K562 (cell line): ENCODE measurements around the gene LRPAP1. TPM values are rescaled to one million over a fixed set of nuclear protein-coding genes. Genes with fewer than 3 reads are reported as not detected.

Experiments
- CHD4 ChIP-seq: fragments of 200-600 bp; sonication (generic); IDR thresholded peaks from 3 replicates; pipeline ENCODE4 v1.6.1; 2012; ENCODE audit warnings: low read depth, mild to moderate bottlenecking, mixed read lengths, low read length, inconsistent platforms; ENCODE audit not compliant: insufficient read depth, insufficient replicate concordance, poor library complexity, severe bottlenecking
- EP400 ChIP-seq: fragments of 450-650 bp; IDR thresholded peaks from 2 replicates; pipeline ENCODE4 v1.6.1; 2017; ENCODE audit warnings: antibody characterized with exemption, mild to moderate bottlenecking, moderate library complexity
- HNRNPH1 ChIP-seq: fragments of 200-400 bp; formaldehyde crosslinking; optimal IDR thresholded peaks from 2 replicates; pipeline ENCODE3; 2017; ENCODE audit warnings: low read depth, mild to moderate bottlenecking, low read length, moderate library complexity
- HNRNPL ChIP-seq: fragments of 200-400 bp; formaldehyde crosslinking; IDR thresholded peaks from 2 replicates; pipeline ENCODE4 v1.6.1; 2017; ENCODE audit warnings: low read depth, mild to moderate bottlenecking, low read length
- KLF1 ChIP-seq: fragments of 450-650 bp; IDR thresholded peaks from 2 replicates; pipeline ENCODE4 v1.6.1; 2016; ENCODE audit warnings: missing genetic modification characterization, missing compliant biosample characterization
- NR1H2 ChIP-seq: sonication (generic); formaldehyde crosslinking; IDR thresholded peaks from 2 replicates; pipeline ENCODE4 v1.4.0; 2020; ENCODE audit warnings: mild to moderate bottlenecking, missing genetic modification reagents
- NR4A1 ChIP-seq, 2 experiments: fragments of 250-450 bp in 1 of 2; fragments of 450-650 bp in 1 of 2; sonication (Bioruptor Pico) in 1 of 2; IDR thresholded peaks; 2 replicates each; pipeline versions ENCODE4 v1.4.0 to v1.6.1; 2016 to 2020; ENCODE audit warnings: mild to moderate bottlenecking in 2 of 2, missing compliant biosample characterization in 1 of 2, missing genetic modification characterization in 1 of 2, moderate library complexity in 1 of 2
- PHF8 ChIP-seq: fragments of 200-600 bp; sonication (generic); IDR thresholded peaks from 2 replicates; pipeline ENCODE4 v1.6.1; 2012; ENCODE audit warnings: mixed run types, mild to moderate bottlenecking, inconsistent platforms, low read length, moderate library complexity, borderline replicate concordance
- POLR2H ChIP-seq: IDR thresholded peaks from 2 replicates; pipeline ENCODE4 v1.6.1; 2016; ENCODE audit warnings: missing genetic modification characterization, low read depth, mild to moderate bottlenecking, control low read depth, missing compliant biosample characterization, moderate library complexity
- RB1 ChIP-seq: fragments of 450-650 bp; IDR thresholded peaks from 2 replicates; pipeline ENCODE4 v1.6.1; 2017; ENCODE audit warnings: low read depth, mild to moderate bottlenecking
- TOE1 ChIP-seq, 2 experiments: fragments of 450-650 bp in 1 of 2; sonication (generic) in 1 of 2; formaldehyde crosslinking in 1 of 2; IDR thresholded peaks; 2 replicates each; pipeline versions ENCODE4 v1.7.1 to v1.8.0; 2016 to 2022; ENCODE audit warnings: borderline replicate concordance in 2 of 2, mild to moderate bottlenecking in 2 of 2, antibody characterized with exemption in 1 of 2, inconsistent platforms in 1 of 2, low read depth in 1 of 2, missing genetic modification reagents in 1 of 2, moderate library complexity in 1 of 2
- UBTF ChIP-seq, 2 experiments: IDR thresholded peaks; 2 replicates each; pipeline ENCODE4 v1.6.1; 2012; ENCODE audit warnings: improper control_type of control experiment in 2 of 2, low read depth in 2 of 2, low read length in 2 of 2, borderline replicate concordance in 1 of 2
- ZNF12 ChIP-seq: sonication (generic); formaldehyde crosslinking; IDR thresholded peaks from 2 replicates; pipeline ENCODE4 v1.4.0; 2020; ENCODE audit warnings: mild to moderate bottlenecking, missing genetic modification reagents
- ZNF318 ChIP-seq, 2 experiments: fragments of 450-650 bp; IDR thresholded peaks; 2 replicates each; pipeline ENCODE4 v1.6.1; 2016; ENCODE audit warnings: mild to moderate bottlenecking in 2 of 2, borderline replicate concordance in 1 of 2, low read depth in 1 of 2, moderate library complexity in 1 of 2
- polyA plus RNA-seq, 8 experiments: library from polyadenylated mRNA; depleted of rRNA in 4 of 8; stranded (reverse) in 5 of 8; unstranded in 3 of 8; fragments of >200 nt; fragmentation: Nextera tagmentation in 2 of 8; fragmentation: Illumina TruSeq in 1 of 8; extraction: Ambion mirVana in 2 of 8; extraction: Trizol in 1 of 8; gene quantifications; 2 replicates each; pipeline versions ENCODE4 v1.2.1 to v1.2.3, GENCODE V29; 2011 to 2014; ENCODE audit warnings: inconsistent platforms in 1 of 8, missing spikeins in 1 of 8
- total RNA-seq, 7 experiments: library from RNA; depleted of rRNA in 6 of 7; stranded (reverse); fragments of >200 nt in 6 of 7; fragmentation: Illumina TruSeq in 2 of 7; extraction: Trizol in 2 of 7; gene quantifications; 2 replicates each; pipeline versions ENCODE4 v1.2.1 to v1.2.3, GENCODE V29; 2011 to 2021; ENCODE audit warnings: low replicate concordance in 1 of 7

LRPAP1 gene
- total and polyA plus RNA-seq, 9 of the 15 experiments (the other 6 are each of a cell fraction or from before 2014, with no cell fraction given): 1.1 to 75.5 (median 41.8) TPM

GRCh38 chr4:3531879-3532750 lies at the start of gene LRPAP1 (continued):
- TF ChIP-seq ZNF318 (IDR thresholded peaks at IDR 0.05; ENCODE audit: borderline replicate concordance in 1 of 2, low read depth in 1 of 2) (no peak), UBTF (IDR thresholded peaks at IDR 0.05; ENCODE audit: borderline replicate concordance in 1 of 2, low read depth in 2 of 2, low read length in 2 of 2) (no peak), HNRNPL (no peak), KLF1 (tag) (no peak), RB1 (peak; percentile 62; the same call in 1 of the 2 replicates), CHD4 (no peak), POLR2H (peak; percentile 81), HNRNPH1 (no peak), TOE1 (IDR thresholded peaks at IDR 0.05; ENCODE audit: borderline replicate concordance) (no peak), TOE1 (CRISPR knock-in tag; IDR thresholded peaks at IDR 0.05; ENCODE audit: borderline replicate concordance, low read depth) (no peak), NR4A1 (CRISPR knock-in tag; IDR thresholded peaks at IDR 0.05) (no peak), NR4A1 (tag; IDR thresholded peaks at IDR 0.05) (no peak), EP400 (peak; percentile 50; the same call in 1 of the 2 replicates), ZNF12 (CRISPR knock-in tag) (no peak), NR1H2 (CRISPR knock-in tag) (no peak), PHF8 (peak; percentile 90)
